ENCODE results near the gene TNFSF9.

- no peak for TF ChIP-seq POLR2A (IDR thresholded peaks at IDR 0.05; ENCODE audit: control extremely low read depth in 1 of 2, low read depth in 2 of 2, low read length in 2 of 2)
- no peak for TF ChIP-seq CTCF (IDR thresholded peaks at IDR 0.05; ENCODE audit: control extremely low read depth in 1 of 3, insufficient read depth in 1 of 3, low read depth in 1 of 3, low read length in 3 of 3)
- no peak for TF ChIP-seq CTBP2 (IDR thresholded peaks at IDR 0.05; ENCODE audit: borderline replicate concordance, insufficient read depth, insufficient read length, low read length)
- no peak for TF ChIP-seq CBX8 (IDR thresholded peaks at IDR 0.05; ENCODE audit: borderline replicate concordance, low read depth, low read length)
- TF ChIP-seq CREB1 (IDR thresholded peaks at IDR 0.05) = no peak
- TF ChIP-seq SP2 (IDR thresholded peaks at IDR 0.05; ENCODE audit: low read length) = no peak
- no peak for TF ChIP-seq RBBP5 (IDR thresholded peaks at IDR 0.05; ENCODE audit: borderline replicate concordance, low read depth, low read length)
- no peak for TF ChIP-seq YY1 (IDR thresholded peaks at IDR 0.05; ENCODE audit: low read depth, low read length)
- TF ChIP-seq EZH2 (IDR thresholded peaks at IDR 0.05; ENCODE audit: low read depth, low read length, severe bottlenecking) = no peak
- TF ChIP-seq SP1 (IDR thresholded peaks at IDR 0.05; ENCODE audit: low read depth, low read length) = no peak
- no peak for TF ChIP-seq KDM5A (IDR thresholded peaks at IDR 0.05; ENCODE audit: low read length)
- TF ChIP-seq RAD21 (IDR thresholded peaks at IDR 0.05 in 1 of 2, conservative IDR thresholded peaks at IDR 0.05 in 1 of 2; ENCODE audit: low read depth in 2 of 2, low read length in 2 of 2) = no peak
Observed at GRCh38 chr19:6490134-6490533, 40.7 kb upstream of the TNFSF9 start.

Measured in H1 (cell line).